Neutrophil (primary cell): ENCODE measurements around the gene C9orf78.
A peak's percentile ranks its signal among the peaks of the same experiment; 100 is the strongest.
"Not testable (repeated sequence)": the region's sequence is repeated elsewhere in the genome, so short reads cannot be mapped to it uniquely, and the experiment has no call there.

ENCODE experiments used
- H3K27ac ChIP-seq: fragments of 200-600 bp; sonication (generic); 2 replicates; pipeline ENCODE4 v1.5.1; 2016; ENCODE audit warnings: mild to moderate bottlenecking, moderate library complexity
- H3K27me3 ChIP-seq: fragments of 200-600 bp; sonication (generic); 2 replicates; pipeline ENCODE4 v1.6.0; 2016; ENCODE audit warnings: mild to moderate bottlenecking
- H3K36me3 ChIP-seq: fragments of 200-600 bp; sonication (generic); 2 replicates; pipeline ENCODE4 v1.5.1; 2017
- H3K4me1 ChIP-seq, 2 experiments: fragments of 200-600 bp in 1 of 2; sonication (generic) in 1 of 2; 1 replicate in 1 of 2; 2 replicates in 1 of 2; pipeline versions ENCODE4 v1.5.1 to v1.6.1; 2013 to 2016; ENCODE audit warnings: low read depth in 1 of 2, low read length in 1 of 2, mild to moderate bottlenecking in 1 of 2, moderate library complexity in 1 of 2; ENCODE audit not compliant: control insufficient read depth in 1 of 2, insufficient read depth in 1 of 2
- H3K4me3 ChIP-seq, 2 experiments: fragments of 200-600 bp in 1 of 2; sonication (generic) in 1 of 2; 1 replicate in 1 of 2; 2 replicates in 1 of 2; pipeline ENCODE4 v1.5.1; 2013 to 2016; ENCODE audit warnings: low read depth in 1 of 2, low read length in 1 of 2, mild to moderate bottlenecking in 1 of 2, moderate library complexity in 1 of 2
- H3K9me3 ChIP-seq: fragments of 200-600 bp; sonication (generic); 2 replicates; pipeline ENCODE4 v1.5.1; 2016
- CTCF ChIP-seq: fragments of 200-600 bp; sonication (generic); IDR thresholded peaks from 2 replicates; pipeline ENCODE4 v1.5.1; 2016; ENCODE audit warnings: antibody characterized with exemption

C9orf78 gene

GRCh38 chr9:129802833-129803675 lies 32.0 kb downstream of the C9orf78 start, which contains the start of gene TOR1B:
Gene TOR1B, plus strand, starts transcription at chr9:129803184. Its CDS starts 29 bp downstream, at chr9:129803213.
- peak within 1 kb of the TSS; percentile 86 to 91 for H3K4me3 ChIP-seq
- H3K27me3 ChIP-seq = no peaks in the 10 kb centered on the region
- peaks cover 44 to 47% of the 10 kb centered on the region in 2 experiments for H3K4me1 ChIP-seq
- peak; percentile 62 for TF ChIP-seq CTCF
- H3K36me3 ChIP-seq = peaks cover 18% of the 10 kb centered on the region
- H3K27ac ChIP-seq = peak within 1 kb of the TSS; percentile 96
- H3K9me3 ChIP-seq = no peaks in the 10 kb centered on the region

GRCh38 chr9:129801504-129801903 lies 33.6 kb downstream of the C9orf78 start:
- H3K27me3 ChIP-seq = no peaks in the 10 kb centered on the region
- peaks cover 30 to 31% of the 10 kb centered on the region in 2 experiments for H3K4me1 ChIP-seq
- TF ChIP-seq CTCF = no peak
- H3K4me3 ChIP-seq = no peak overlapping the region
- peak overlapping the region; percentile 39 for H3K27ac ChIP-seq
- H3K36me3 ChIP-seq = peaks cover 6% of the 10 kb centered on the region
- no peaks in the 10 kb centered on the region for H3K9me3 ChIP-seq

GRCh38 chr9:129798973-129799372 lies 36.1 kb downstream of the C9orf78 start:
- no peak overlapping the region for H3K4me3 ChIP-seq
- TF ChIP-seq CTCF = no peak
- H3K36me3 ChIP-seq = no peaks in the 10 kb centered on the region
- H3K27ac ChIP-seq = no peak overlapping the region
- peaks cover 21% of the 10 kb centered on the region for H3K27me3 ChIP-seq
- H3K4me1 ChIP-seq = peaks cover 5 to 7% of the 10 kb centered on the region in 2 experiments
- H3K9me3 ChIP-seq = no peaks in the 10 kb centered on the region

- H3K9me3 ChIP-seq, H3K4me1 ChIP-seq, H3K27ac ChIP-seq, H3K36me3 ChIP-seq, H3K4me3 ChIP-seq: not testable (repeated sequence)
- H3K27me3 ChIP-seq = peaks cover 29% of the 10 kb centered on the region
Observed at GRCh38 chr9:129796029-129796428, 39.0 kb downstream of the C9orf78 start.

- no peak for TF ChIP-seq CTCF
Observed at GRCh38 chr9:129794549-129794948, 40.5 kb downstream of the C9orf78 start.

GRCh38 chr9:129786481-129786880 lies 48.6 kb downstream of the C9orf78 start:
- H3K9me3 ChIP-seq = no peaks in the 10 kb centered on the region

More at GRCh38 chr9:129794549-129794948, 40.5 kb downstream of the C9orf78 start:
- Histone ChIP-seq H3K27me3 (peaks cover 30% of the 10 kb centered on the region), H3K4me1 (peaks cover 0 to 7% of the 10 kb centered on the region in 2 experiments), H3K27ac (no peak overlapping the region), H3K9me3 (no peaks in the 10 kb centered on the region), H3K36me3 (no peaks in the 10 kb centered on the region), H3K4me3 (no peak overlapping the region)

More at GRCh38 chr9:129786481-129786880, 48.6 kb downstream of the C9orf78 start:
- H3K36me3 ChIP-seq = no peaks in the 10 kb centered on the region
- H3K4me1 ChIP-seq = peaks cover 10 to 16% of the 10 kb centered on the region in 2 experiments
- no peak overlapping the region for H3K27ac ChIP-seq
- H3K4me3 ChIP-seq = no peak overlapping the region
- peaks cover 37% of the 10 kb centered on the region for H3K27me3 ChIP-seq
- TF ChIP-seq CTCF = no peak
